LNCAP (cell line): Measurements from ENCODE around the gene MAST4.

Experiments used
- CTCF ChIP-seq: fragments of 450-650 bp; IDR thresholded peaks from 2 replicates; pipeline ENCODE4 v1.5.1; 2017; ENCODE audit warnings: mild to moderate bottlenecking

The MAST4 gene

GRCh38 chr5:67031057-67031443 is 434.9 kb downstream of the MAST4 start:
- TF ChIP-seq CTCF: no peak

- no peak for TF ChIP-seq CTCF
Observed at GRCh38 chr5:67031692-67032091, 435.5 kb downstream of the MAST4 start.

- no peak for TF ChIP-seq CTCF
Observed at GRCh38 chr5:67032921-67033664, 436.9 kb downstream of the MAST4 start.

GRCh38 chr5:67033880-67034651 is 437.9 kb downstream of the MAST4 start:
- no peak for TF ChIP-seq CTCF

- no peak for TF ChIP-seq CTCF
Observed at GRCh38 chr5:67035098-67035740, 439.0 kb downstream of the MAST4 start.

- TF ChIP-seq CTCF: no peak
Observed at GRCh38 chr5:67037171-67037570, 441.0 kb downstream of the MAST4 start.

GRCh38 chr5:67038817-67039603 is 442.8 kb downstream of the MAST4 start:
- TF ChIP-seq CTCF: no peak
